Neural crest cell (in vitro differentiated cells): ENCODE measurements around the gene GPC6. TPM values are rescaled to one million over a fixed set of nuclear protein-coding genes. Genes with fewer than 3 reads are reported as not detected.

Source experiments
- DNase-seq: peaks from one replicate; pipeline ENCODE4 v3.0.0; 2021; ENCODE audit warnings: low read depth, mixed read lengths, low spot score
- H3K27ac Mint-ChIP-seq: one replicate; pipeline ENCODE4 v1.8.0; 2021; ENCODE audit warnings: mild to moderate bottlenecking, mixed read lengths; ENCODE audit not compliant: unreplicated experiment
- H3K27me3 Mint-ChIP-seq: 2 replicates; pipeline ENCODE4 v1.8.0; 2021; ENCODE audit warnings: low read depth, mild to moderate bottlenecking, mixed read lengths
- H3K36me3 Mint-ChIP-seq: 2 replicates; pipeline ENCODE4 v1.8.0; 2021; ENCODE audit warnings: low read depth, mild to moderate bottlenecking, mixed read lengths
- H3K4me1 Mint-ChIP-seq: 2 replicates; pipeline ENCODE4 v1.8.0; 2021; ENCODE audit warnings: mixed read lengths
- H3K4me3 Mint-ChIP-seq: one replicate; pipeline ENCODE4 v1.8.0; 2021; ENCODE audit warnings: mild to moderate bottlenecking, mixed read lengths
- H3K9me3 Mint-ChIP-seq: 2 replicates; pipeline ENCODE4 v1.8.0; 2021; ENCODE audit warnings: mixed read lengths
- total RNA-seq: library from RNA; stranded (reverse); gene quantifications from 2 replicates; pipeline ENCODE4 v1.2.1, GENCODE V29; 2021
- TF ChIP-seq, protein P1 (sequence below): fragments of 200-600 bp; sonication (generic); conservative IDR thresholded peaks from 2 replicates; pipeline ENCODE4 v1.5.0; 2021; ENCODE audit warnings: antibody characterized with exemption, mild to moderate bottlenecking

Gene GPC6
- total RNA-seq, 1 donor from 2014 or later: 13.4 TPM

DNA sequence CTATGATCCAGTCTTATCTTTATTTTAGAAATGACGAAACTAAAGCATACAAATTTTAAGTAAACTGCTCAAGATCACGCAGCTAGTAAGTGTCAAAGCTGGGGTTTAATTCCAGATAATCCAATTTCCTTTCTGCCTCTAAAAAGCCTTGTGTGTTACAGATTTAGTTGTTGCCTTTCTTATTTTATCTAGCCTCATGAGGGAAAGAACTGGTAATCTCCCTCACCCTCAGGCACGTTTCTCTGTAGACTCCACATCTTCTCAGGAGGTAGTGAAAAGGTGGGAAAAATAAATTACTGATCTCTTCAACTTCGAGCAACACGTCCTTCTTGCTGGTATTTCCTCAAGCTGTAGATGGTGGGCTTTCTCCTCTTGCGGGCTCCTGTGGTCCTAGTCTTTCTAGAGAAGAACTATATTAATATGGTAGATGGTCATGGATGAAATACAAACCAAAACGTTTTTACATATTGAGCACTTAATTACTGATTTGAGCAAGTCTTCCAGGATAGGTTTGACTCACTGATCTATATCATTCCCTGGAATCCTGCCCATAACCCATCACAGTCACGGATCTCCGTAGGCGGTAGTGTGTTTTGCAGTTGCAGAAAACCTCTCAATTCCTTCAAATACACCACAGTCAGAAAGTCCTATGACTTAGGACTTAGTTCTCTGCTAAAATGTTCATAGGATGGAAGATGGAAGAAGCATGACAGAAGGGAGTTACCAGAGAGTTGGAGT is 733.4 kb downstream of the GPC6 start:
- Mint-ChIP-seq H3K9me3 (peaks cover 5% of the 10 kb centered on the region), H3K27ac (no peak overlapping the region), H3K4me3 (no peak overlapping the region), H3K36me3 (no peaks in the 10 kb centered on the region), H3K4me1 (peaks cover 10% of the 10 kb centered on the region), H3K27me3 (no peaks in the 10 kb centered on the region)
- no peak for DNase-seq
- TF ChIP-seq, protein P1, sequence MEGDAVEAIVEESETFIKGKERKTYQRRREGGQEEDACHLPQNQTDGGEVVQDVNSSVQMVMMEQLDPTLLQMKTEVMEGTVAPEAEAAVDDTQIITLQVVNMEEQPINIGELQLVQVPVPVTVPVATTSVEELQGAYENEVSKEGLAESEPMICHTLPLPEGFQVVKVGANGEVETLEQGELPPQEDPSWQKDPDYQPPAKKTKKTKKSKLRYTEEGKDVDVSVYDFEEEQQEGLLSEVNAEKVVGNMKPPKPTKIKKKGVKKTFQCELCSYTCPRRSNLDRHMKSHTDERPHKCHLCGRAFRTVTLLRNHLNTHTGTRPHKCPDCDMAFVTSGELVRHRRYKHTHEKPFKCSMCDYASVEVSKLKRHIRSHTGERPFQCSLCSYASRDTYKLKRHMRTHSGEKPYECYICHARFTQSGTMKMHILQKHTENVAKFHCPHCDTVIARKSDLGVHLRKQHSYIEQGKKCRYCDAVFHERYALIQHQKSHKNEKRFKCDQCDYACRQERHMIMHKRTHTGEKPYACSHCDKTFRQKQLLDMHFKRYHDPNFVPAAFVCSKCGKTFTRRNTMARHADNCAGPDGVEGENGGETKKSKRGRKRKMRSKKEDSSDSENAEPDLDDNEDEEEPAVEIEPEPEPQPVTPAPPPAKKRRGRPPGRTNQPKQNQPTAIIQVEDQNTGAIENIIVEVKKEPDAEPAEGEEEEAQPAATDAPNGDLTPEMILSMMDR: no peak

DNA sequence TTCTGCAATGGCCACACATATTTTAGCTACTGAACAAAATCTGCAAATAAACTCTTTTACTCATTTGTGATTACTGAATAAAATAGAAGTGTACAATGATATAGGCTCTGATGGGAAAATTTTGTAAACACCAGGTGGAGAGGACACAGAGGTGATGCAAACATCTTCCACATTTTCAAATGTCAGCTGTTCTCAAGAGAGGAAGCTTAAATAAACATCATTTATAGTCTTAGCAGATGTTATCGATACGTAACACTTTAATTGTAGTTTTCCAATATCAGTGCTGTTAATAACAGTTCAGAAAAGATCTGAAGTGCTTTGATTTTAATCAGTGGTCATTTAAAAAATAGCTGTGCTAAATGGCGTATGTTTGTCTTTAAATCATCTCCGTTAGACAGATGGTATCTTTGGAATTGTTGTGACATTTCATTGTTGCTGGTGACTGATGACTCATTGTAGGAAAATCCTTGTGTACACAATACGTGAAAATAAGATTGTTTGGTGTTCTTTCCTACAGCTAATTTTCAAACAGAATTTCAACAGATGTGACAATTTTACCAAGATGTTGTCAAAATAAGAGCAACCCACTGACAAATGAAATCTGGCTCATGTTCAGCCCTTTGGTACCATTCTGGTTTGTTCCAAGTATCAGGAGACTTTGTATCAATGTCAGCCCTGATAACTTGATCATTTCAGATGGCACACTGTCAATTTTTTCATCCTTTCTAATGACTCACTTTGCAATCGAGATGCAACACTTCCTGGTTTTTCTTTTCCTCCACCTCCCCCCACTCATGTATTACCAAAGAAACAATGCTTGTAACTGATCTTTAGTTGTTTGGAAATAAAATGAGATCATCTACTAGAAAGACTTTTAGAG is 736.9 kb downstream of the GPC6 start:
- TF ChIP-seq, protein P1: no peak
- H3K4me1 Mint-ChIP-seq: peaks cover 10% of the 10 kb centered on the region
- H3K9me3 Mint-ChIP-seq: peaks cover 5% of the 10 kb centered on the region
- DNase-seq: no peak
- H3K27me3 Mint-ChIP-seq: no peaks in the 10 kb centered on the region
- no peak overlapping the region for H3K27ac Mint-ChIP-seq
- H3K36me3 Mint-ChIP-seq: no peaks in the 10 kb centered on the region
- no peak overlapping the region for H3K4me3 Mint-ChIP-seq

DNA sequence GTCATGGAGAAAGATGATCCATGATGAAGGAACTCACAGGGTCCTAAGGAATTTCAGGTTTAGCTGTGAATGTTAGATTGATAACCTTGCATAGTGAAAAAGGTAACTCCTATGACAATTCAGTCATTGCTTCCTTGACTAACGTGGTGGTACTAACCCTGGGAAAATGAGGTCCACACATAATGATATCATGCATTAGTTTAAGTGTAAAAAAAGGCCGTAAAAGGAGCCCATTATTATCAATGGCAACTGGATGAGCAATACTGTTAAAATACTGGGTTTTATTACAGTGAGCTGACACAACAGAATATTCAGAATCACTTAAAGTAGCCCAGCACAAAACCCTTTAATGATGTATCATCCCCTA is 737.5 kb downstream of the GPC6 start:
- Mint-ChIP-seq H3K4me1 (peaks cover 10% of the 10 kb centered on the region), H3K36me3 (no peaks in the 10 kb centered on the region), H3K4me3 (no peak overlapping the region), H3K27ac (no peak overlapping the region), H3K9me3 (peaks cover 5% of the 10 kb centered on the region), H3K27me3 (no peaks in the 10 kb centered on the region)
- DNase-seq: no peak
- TF ChIP-seq, protein P1: no peak

DNA sequence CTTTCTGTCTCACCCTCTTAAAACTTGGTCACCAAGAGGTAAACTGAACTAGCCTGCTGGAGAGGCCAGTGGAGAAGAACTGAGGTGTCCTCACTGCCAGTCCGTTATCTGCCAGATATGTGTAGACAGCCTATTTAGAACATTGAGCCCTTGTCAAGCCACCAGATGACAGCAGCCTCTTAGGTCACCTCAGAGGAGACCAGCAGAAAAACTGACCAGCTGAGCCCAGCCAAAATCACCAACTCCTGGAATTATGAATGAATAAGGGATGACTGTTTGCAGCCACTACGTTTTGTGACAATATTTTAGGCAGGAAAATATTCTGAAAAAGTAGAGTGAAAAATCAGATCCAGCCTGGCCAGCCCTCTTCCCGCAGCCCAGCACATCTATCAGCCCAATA is 739.0 kb downstream of the GPC6 start:
- Mint-ChIP-seq H3K4me3 (no peak overlapping the region), H3K27me3 (no peaks in the 10 kb centered on the region), H3K36me3 (no peaks in the 10 kb centered on the region), H3K27ac (no peak overlapping the region), H3K9me3 (no peaks in the 10 kb centered on the region), H3K4me1 (peaks cover 10% of the 10 kb centered on the region)
- no peak for DNase-seq
- TF ChIP-seq, protein P1: no peak

DNA sequence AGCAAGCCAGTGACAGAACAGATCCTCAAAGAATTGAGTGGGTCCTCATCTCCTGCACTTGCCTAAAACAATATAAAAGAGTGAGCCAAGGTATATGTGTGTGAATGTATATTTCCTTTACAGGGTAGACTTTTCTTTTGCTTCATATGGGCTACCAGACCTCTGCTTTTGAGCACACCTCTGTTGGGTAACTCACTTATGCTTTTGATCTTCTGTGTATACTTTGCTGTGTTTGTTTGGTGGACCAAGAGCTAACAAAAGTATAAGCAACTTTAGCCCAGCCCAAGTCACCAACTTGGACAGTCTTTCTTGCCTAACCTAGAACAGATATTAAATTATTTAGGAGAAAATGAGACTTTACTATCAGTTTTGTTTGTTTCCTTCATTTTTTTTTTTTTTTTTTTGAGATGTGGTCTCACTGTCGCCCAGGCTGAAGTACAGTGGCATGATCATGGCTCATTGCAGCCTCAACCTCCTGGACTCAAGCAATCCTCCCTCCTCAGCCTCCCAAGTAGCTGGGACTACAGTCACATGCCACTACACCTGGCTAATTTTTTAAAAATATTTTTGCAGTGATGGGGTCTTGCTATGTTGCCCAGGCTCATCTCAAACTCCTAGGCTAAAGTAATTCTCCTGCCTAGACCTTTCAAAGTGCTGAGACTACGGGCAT is 739.8 kb downstream of the GPC6 start:
- H3K4me1 Mint-ChIP-seq: peaks cover 10% of the 10 kb centered on the region
- no peaks in the 10 kb centered on the region for H3K36me3 Mint-ChIP-seq
- H3K27me3 Mint-ChIP-seq: no peaks in the 10 kb centered on the region
- TF ChIP-seq, protein P1: no peak
- no peaks in the 10 kb centered on the region for H3K9me3 Mint-ChIP-seq
- H3K4me3 Mint-ChIP-seq: no peak overlapping the region
- H3K27ac Mint-ChIP-seq: no peak overlapping the region
- DNase-seq: no peak
